A204.1 (cell line): Measurements from ENCODE around the gene PNPLA1.

Experiments
- FAIRE-seq: peaks from 2 replicates; lab custom pipeline; 2012; peaks lifted over from hg19 to GRCh38; lab: Jason Lieb, UNC

Gene PNPLA1

GRCh38 chr6:36246506-36247268 is 23.2 kb upstream of the PNPLA1 start:
- FAIRE-seq, result no peak

GRCh38 chr6:36247693-36248092 is 22.2 kb upstream of the PNPLA1 start:
- no peak for FAIRE-seq

GRCh38 chr6:36248980-36249379 is 20.9 kb upstream of the PNPLA1 start:
- no peak for FAIRE-seq

GRCh38 chr6:36249536-36249935 is 20.3 kb upstream of the PNPLA1 start:
- FAIRE-seq, result no peak

- no peak for FAIRE-seq
Measured at GRCh38 chr6:36252005-36252404, 17.9 kb upstream of the PNPLA1 start.

- no peak for FAIRE-seq
Measured at GRCh38 chr6:36263390-36264000, 6.4 kb upstream of the PNPLA1 start.

GRCh38 chr6:36265744-36266143 is 4.1 kb upstream of the PNPLA1 start:
- no peak for FAIRE-seq

- no peak for FAIRE-seq
Measured at GRCh38 chr6:36266913-36267644, 2.8 kb upstream of the PNPLA1 start.

- FAIRE-seq, result no peak
Measured at GRCh38 chr6:36267731-36268477, 2.0 kb upstream of the PNPLA1 start.

GRCh38 chr6:36268478-36269275 is 1.2 kb upstream of the PNPLA1 start:
- FAIRE-seq, result no peak

- FAIRE-seq, result no peak
Measured at GRCh38 chr6:36272234-36272633, 2.4 kb downstream of the PNPLA1 start.

GRCh38 chr6:36273067-36273466 is 3.2 kb downstream of the PNPLA1 start:
- FAIRE-seq, result no peak

GRCh38 chr6:36273802-36274514 is 4.1 kb downstream of the PNPLA1 start:
- no peak for FAIRE-seq

GRCh38 chr6:36276581-36277536 is 7.0 kb downstream of the PNPLA1 start:
- no peak for FAIRE-seq

- no peak for FAIRE-seq
Measured at GRCh38 chr6:36277946-36278470, 8.1 kb downstream of the PNPLA1 start.

- no peak for FAIRE-seq
Measured at GRCh38 chr6:36280467-36280866, 10.6 kb downstream of the PNPLA1 start.

GRCh38 chr6:36280983-36281382 is 11.1 kb downstream of the PNPLA1 start:
- FAIRE-seq, result no peak

- FAIRE-seq, result no peak
Measured at GRCh38 chr6:36283608-36284007, 13.7 kb downstream of the PNPLA1 start.

- FAIRE-seq, result no peak
Measured at GRCh38 chr6:36284359-36284758, 14.5 kb downstream of the PNPLA1 start.
